K562 (cell line): Measurements from ENCODE around the gene LTK. TPM values are rescaled to one million over a fixed set of nuclear protein-coding genes. Genes with fewer than 3 reads are reported as not detected.

Source experiments
- ATAC-seq: fragments of 200-7000 bp; cut with Tn5 transposase; 3 replicates; pipeline ENCODE4 v1.9.1; 2020; ENCODE audit warnings: moderate library complexity
- BruUV-seq: library from RNA; stranded (reverse); fragments of 400-500 nt; replicated peaks from 2 replicates; lab custom pipeline; 2021; lab: Mats Ljungman, UMichigan
- CTCF ChIA-PET: fragments of 300-600 bp; formaldehyde crosslinking; extraction: SDS; loops from one replicate; lab custom pipeline; 2021; ENCODE audit warnings: low intra/inter-chr PET ratio; lab: Yijun Ruan, JAX
- POLR2A ChIA-PET: fragments of 300-600, 350-650 bp; sonication (Branson Sonifier 250); formaldehyde crosslinking; extraction: SDS; loops from one replicate; lab custom pipeline; 2021; ENCODE audit warnings: antibody characterized with exemption, inconsistent platforms; lab: Yijun Ruan, JAX
- DNase-seq, 4 experiments: peaks; one replicate each; pipeline versions ENCODE4 v3.0.0 to v3.0.0-alpha.2; 2011 to 2018; ENCODE audit warnings: low spot score in 3 of 4, mixed read lengths in 3 of 4; ENCODE audit errors: extremely low read depth in 1 of 4
- FAIRE-seq: peaks from 2 replicates; lab custom pipeline; 2011; peaks lifted over from hg19 to GRCh38; lab: Jason Lieb, UNC
- H2AFZ ChIP-seq: 2 replicates; pipeline ENCODE4 v1.6.0; 2011; ENCODE audit warnings: low read depth, low read length, control low read depth, inconsistent platforms
- H3K27ac ChIP-seq: fragments of 200-600 bp; 3 replicates; pipeline ENCODE4 v1.8.0; 2011; ENCODE audit warnings: low read depth, mild to moderate bottlenecking, control low read depth, inconsistent platforms, low read length, moderate library complexity, mixed read lengths; ENCODE audit errors: extremely low read depth
- H3K27me3 ChIP-seq, 2 experiments: fragments of 300-600 bp in 1 of 2; 2 replicates in 1 of 2; 3 replicates in 1 of 2; pipeline versions ENCODE4 v1.6.0 to v1.8.0; 2011; ENCODE audit warnings: inconsistent platforms in 2 of 2, low read length in 2 of 2, mild to moderate bottlenecking in 1 of 2, mixed read lengths in 1 of 2, moderate library complexity in 1 of 2; ENCODE audit not compliant: control insufficient read depth in 2 of 2, insufficient read depth in 2 of 2
- H3K36me3 ChIP-seq: fragments of 300-600 bp; 3 replicates; pipeline ENCODE4 v1.8.0; 2011; ENCODE audit warnings: mild to moderate bottlenecking, low read length, inconsistent platforms; ENCODE audit not compliant: control insufficient read depth, insufficient read depth
- H3K4me1 ChIP-seq, 2 experiments: fragments of 200-600 bp in 1 of 2; replicated peaks in 1 of 2; 2 replicates in 1 of 2; 3 replicates in 1 of 2; pipeline versions ENCODE4 v1.5.1 to v1.8.0; 2011; ENCODE audit warnings: inconsistent platforms in 2 of 2, low read length in 2 of 2, mild to moderate bottlenecking in 1 of 2, mixed read lengths in 1 of 2, moderate library complexity in 1 of 2; ENCODE audit not compliant: control insufficient read depth in 2 of 2, insufficient read depth in 2 of 2
- H3K4me2 ChIP-seq: 2 replicates; pipeline ENCODE4 v1.6.1; 2011; ENCODE audit warnings: low read length, control low read depth, inconsistent platforms, mixed read lengths; ENCODE audit not compliant: insufficient read depth
- H3K4me3 ChIP-seq: fragments of 200-600 bp; sonication (generic), shearing (Covaris generic); 2 replicates; pipeline ENCODE4 v1.5.1; 2016; ENCODE audit warnings: control low read depth, inconsistent platforms
- H3K79me2 ChIP-seq: fragments of 200-600 bp; 3 replicates; pipeline ENCODE4 v1.8.0; 2011; ENCODE audit warnings: low read length, inconsistent platforms; ENCODE audit not compliant: control insufficient read depth, insufficient read depth
- H3K9ac ChIP-seq, 2 experiments: 2 replicates each; pipeline versions ENCODE4 v1.6.0 to v1.6.1; 2011; ENCODE audit warnings: low read depth in 2 of 2, low read length in 2 of 2, control low read depth in 1 of 2, inconsistent platforms in 1 of 2, mild to moderate bottlenecking in 1 of 2, mixed read lengths in 1 of 2; ENCODE audit not compliant: insufficient read depth in 1 of 2
- H3K9me1 ChIP-seq: one replicate; pipeline ENCODE4 v1.6.0; 2011; ENCODE audit warnings: inconsistent platforms, mild to moderate bottlenecking, low read length, moderate library complexity; ENCODE audit not compliant: control insufficient read depth, insufficient read depth
- H3K9me3 ChIP-seq: replicated peaks from 2 replicates; pipeline ENCODE4 v1.5.1; 2011; ENCODE audit warnings: low read depth, low read length, inconsistent platforms; ENCODE audit not compliant: control insufficient read depth, insufficient read depth
- H4K20me1 ChIP-seq: replicated peaks from 2 replicates; pipeline ENCODE4 v1.6.1; 2011; ENCODE audit warnings: low read length, inconsistent platforms, mixed read lengths; ENCODE audit not compliant: control insufficient read depth, insufficient read depth
- ELF4 ChIP-seq: fragments of 450-650 bp; formaldehyde crosslinking; IDR thresholded peaks from 2 replicates; pipeline ENCODE4 v1.4.0; 2022; ENCODE audit warnings: missing genetic modification characterization
- FIP1L1 ChIP-seq: fragments of 200-400 bp; formaldehyde crosslinking; IDR thresholded peaks from 2 replicates; pipeline ENCODE4 v1.6.1; 2018; ENCODE audit warnings: mild to moderate bottlenecking, low read depth, low read length; ENCODE audit not compliant: poor library complexity, severe bottlenecking
- HNRNPK ChIP-seq: fragments of 200-400 bp; formaldehyde crosslinking; IDR thresholded peaks from one replicate; pipeline ENCODE4 v1.6.1; 2018; ENCODE audit warnings: mild to moderate bottlenecking, low read depth, low read length; ENCODE audit not compliant: poor library complexity, severe bottlenecking
- HNRNPUL1 ChIP-seq: fragments of 200-400 bp; formaldehyde crosslinking; IDR thresholded peaks from 2 replicates; pipeline ENCODE4 v1.6.1; 2017; ENCODE audit warnings: low read length
- MCM5 ChIP-seq: fragments of 450-650 bp; IDR thresholded peaks from 2 replicates; pipeline ENCODE4 v1.6.1; 2016; ENCODE audit warnings: low read depth
- NFIX ChIP-seq: fragments of 250-450 bp; sonication (Bioruptor Pico); IDR thresholded peaks from 2 replicates; pipeline ENCODE4 v1.4.0; 2020; ENCODE audit warnings: low read depth, mild to moderate bottlenecking, moderate library complexity
- RBM25 ChIP-seq: fragments of 200-400 bp; formaldehyde crosslinking; IDR thresholded peaks from 2 replicates; pipeline ENCODE4 v1.6.1; 2018; ENCODE audit warnings: low read length, low read depth, moderate library complexity; ENCODE audit not compliant: severe bottlenecking
- RCOR1 ChIP-seq, 2 experiments: IDR thresholded peaks; 2 replicates each; pipeline ENCODE4 v1.6.1; 2012; ENCODE audit warnings: low read depth in 2 of 2, low read length in 2 of 2, borderline replicate concordance in 1 of 2, improper control_type of control experiment in 1 of 2
- RFX1 ChIP-seq: fragments of 450-650 bp; IDR thresholded peaks from 2 replicates; pipeline ENCODE4 v1.6.1; 2016; ENCODE audit warnings: mild to moderate bottlenecking, moderate library complexity
- SPI1 ChIP-seq: IDR thresholded peaks from 2 replicates; pipeline ENCODE4 v1.6.1; 2011; ENCODE audit warnings: low read depth, low read length, control low read depth, borderline replicate concordance
- ZNF121 ChIP-seq: sonication (generic); formaldehyde crosslinking; conservative IDR thresholded peaks from 2 replicates; pipeline ENCODE4 v1.8.0; 2022; ENCODE audit warnings: missing genetic modification reagents
- ZNF134 ChIP-seq: fragments of 250-450 bp; sonication (Bioruptor Pico); conservative IDR thresholded peaks from 2 replicates; pipeline ENCODE4 v1.4.0; 2020
- ZNF41 ChIP-seq: fragments of 250-450 bp; sonication (Bioruptor Pico); conservative IDR thresholded peaks from 2 replicates; pipeline ENCODE4 v1.4.0; 2020; ENCODE audit warnings: mild to moderate bottlenecking
- WGBS: fragments of 100-300 bp; shearing (Covaris generic); methylation state at CpG from one replicate; pipeline ENCODE4 v1.1.6; 2016; ENCODE audit warnings: low coverage, mixed read lengths; ENCODE audit not compliant: insufficient coverage; ENCODE audit errors: missing lambda C conversion rate; 5-methylcytosine and 5-hydroxymethylcytosine counted together
- in situ Hi-C: fragments of 300-500 bp; cut with MboI; formaldehyde crosslinking; loops from 4 replicates; pipeline ENCODE4 v1.15.0; 2018; ENCODE audit warnings: inconsistent platforms, mixed read lengths
- intact Hi-C: fragments of 100-400 bp; cut with micrococcal nuclease; formaldehyde crosslinking; loops from 2 replicates; pipeline ENCODE4 v1.14.2; 2022
- polyA plus RNA-seq, 8 experiments: library from polyadenylated mRNA; depleted of rRNA in 4 of 8; stranded (reverse) in 5 of 8; unstranded in 3 of 8; fragments of >200 nt; fragmentation: Nextera tagmentation in 2 of 8; fragmentation: Illumina TruSeq in 1 of 8; extraction: Ambion mirVana in 2 of 8; extraction: Trizol in 1 of 8; gene quantifications; 2 replicates each; pipeline versions ENCODE4 v1.2.1 to v1.2.3, GENCODE V29; 2011 to 2014; ENCODE audit warnings: inconsistent platforms in 1 of 8, missing spikeins in 1 of 8
- total RNA-seq, 7 experiments: library from RNA; depleted of rRNA in 6 of 7; stranded (reverse); fragments of >200 nt in 6 of 7; fragmentation: Illumina TruSeq in 2 of 7; extraction: Trizol in 2 of 7; gene quantifications; 2 replicates each; pipeline versions ENCODE4 v1.2.1 to v1.2.3, GENCODE V29; 2011 to 2021; ENCODE audit warnings: low replicate concordance in 1 of 7
- TF ChIP-seq, protein P1 (sequence below): fragments of 250-450 bp; sonication (Bioruptor Pico); IDR thresholded peaks from 2 replicates; pipeline ENCODE4 v1.8.0; 2021; ENCODE audit warnings: moderate library complexity, mild to moderate bottlenecking, inconsistent platforms

LTK gene
- total and polyA plus RNA-seq, 9 of the 15 experiments (the other 6 are each of a cell fraction or from before 2014, with no cell fraction given) = 0.25 to 4.4 (median 1.8) TPM

DNA sequence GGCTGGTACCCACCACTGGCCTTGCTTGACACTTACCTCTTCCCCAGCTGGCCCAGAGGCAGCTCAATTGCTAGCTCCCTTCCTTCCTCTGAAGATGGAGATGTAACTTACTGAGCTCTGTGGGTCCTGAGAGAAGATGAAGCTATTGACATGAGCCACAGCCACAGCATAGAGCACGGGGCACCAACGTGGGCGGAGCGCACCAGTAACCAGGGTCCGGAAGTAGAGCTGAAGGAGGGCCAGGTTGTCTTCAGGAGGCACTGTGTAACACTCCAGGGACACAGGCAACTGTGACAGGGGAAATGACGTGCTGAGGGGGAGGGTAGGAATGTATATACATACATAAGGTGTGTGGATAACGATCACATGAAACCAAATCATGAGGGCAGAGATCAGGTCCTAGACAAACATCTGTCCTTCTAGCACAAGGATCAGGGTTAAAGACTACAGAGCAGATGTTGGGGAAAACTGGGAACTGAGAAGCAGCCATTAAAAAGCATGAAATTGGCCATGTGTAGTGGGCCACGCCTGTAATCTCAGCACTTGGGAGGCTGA is 4.3 kb upstream of the LTK start:
- Histone ChIP-seq H3K27me3 (no peaks in the 10 kb centered on the region), H3K4me3 (no peak overlapping the region), H3K9ac (no peak overlapping the region), H3K4me2 (no peak overlapping the region), H2AFZ (no peak overlapping the region), H3K9me1 (no peaks in the 10 kb centered on the region), H3K9me3 (no peaks in the 10 kb centered on the region)
- in situ Hi-C loops = no loop called here
- 82% methylated on average over 8 of the region's 8 CpGs for WGBS
- DNase-seq (no peak), ATAC-seq (no peak)
- TF ChIP-seq SPI1 = no peak
- no peak for TF ChIP-seq ZNF121 (CRISPR knock-in tag)
- TF ChIP-seq NFIX (CRISPR knock-in tag) = no peak
- no peak for TF ChIP-seq HNRNPUL1
- no peak for TF ChIP-seq MCM5
- TF ChIP-seq RCOR1 (IDR thresholded peaks at IDR 0.05; ENCODE audit: borderline replicate concordance in 1 of 2, low read depth in 2 of 2, low read length in 2 of 2) = no peak
- TF ChIP-seq ZNF41 (CRISPR knock-in tag) = no peak
- no peak for TF ChIP-seq HNRNPK
- no peak for TF ChIP-seq RBM25
- TF ChIP-seq FIP1L1 = no peak
- TF ChIP-seq ELF4 (CRISPR knock-in tag) = no peak
- no peak for TF ChIP-seq ZNF134 (CRISPR knock-in tag)
- TF ChIP-seq, protein P1, sequence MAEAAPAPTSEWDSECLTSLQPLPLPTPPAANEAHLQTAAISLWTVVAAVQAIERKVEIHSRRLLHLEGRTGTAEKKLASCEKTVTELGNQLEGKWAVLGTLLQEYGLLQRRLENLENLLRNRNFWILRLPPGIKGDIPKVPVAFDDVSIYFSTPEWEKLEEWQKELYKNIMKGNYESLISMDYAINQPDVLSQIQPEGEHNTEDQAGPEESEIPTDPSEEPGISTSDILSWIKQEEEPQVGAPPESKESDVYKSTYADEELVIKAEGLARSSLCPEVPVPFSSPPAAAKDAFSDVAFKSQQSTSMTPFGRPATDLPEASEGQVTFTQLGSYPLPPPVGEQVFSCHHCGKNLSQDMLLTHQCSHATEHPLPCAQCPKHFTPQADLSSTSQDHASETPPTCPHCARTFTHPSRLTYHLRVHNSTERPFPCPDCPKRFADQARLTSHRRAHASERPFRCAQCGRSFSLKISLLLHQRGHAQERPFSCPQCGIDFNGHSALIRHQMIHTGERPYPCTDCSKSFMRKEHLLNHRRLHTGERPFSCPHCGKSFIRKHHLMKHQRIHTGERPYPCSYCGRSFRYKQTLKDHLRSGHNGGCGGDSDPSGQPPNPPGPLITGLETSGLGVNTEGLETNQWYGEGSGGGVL (CRISPR knock-in tag) = no peak
- no peak for TF ChIP-seq RFX1
- TF ChIP-seq, all 486 proteins: peak for 0
- no peak for FAIRE-seq
- Histone ChIP-seq H3K4me1 (peaks cover 9 to 19% of the 10 kb centered on the region in 2 experiments; a peak in 4 of 5 replicates), H4K20me1 (no peaks in the 10 kb centered on the region; the same call in 1 of the 2 replicates), H3K27ac (no peak overlapping the region), H3K36me3 (peaks cover 33% of the 10 kb centered on the region; the same call in 2 of the 3 replicates), H3K79me2 (no peaks in the 10 kb centered on the region; the same call in 2 of the 3 replicates)
- intact Hi-C loops = no loop called here
- BruUV-seq = no TSS peak
- ChIA-PET CTCF (no interaction called here), POLR2A (interaction anchor here (0.6 to 1.3 kb wide), 3 partner anchors 8 to 34 kb away, joined by 3 to 4 read pairs (median 3); no protein-coding TSS in a partner anchor)
